Stomach smooth muscle (tissue), 2 donors: ENCODE data around the gene USP37.

Experiments used
- H3K27ac ChIP-seq: one replicate; pipeline ENCODE4 v1.7.0; 2013; ENCODE audit warnings: mild to moderate bottlenecking, low read length, inconsistent platforms
- H3K27me3 ChIP-seq, 2 donors: one replicate each; pipeline ENCODE4 v1.7.0; 2013; ENCODE audit warnings: low read length in 2 of 2; ENCODE audit not compliant: insufficient read depth in 2 of 2, control insufficient read depth in 1 of 2
- H3K36me3 ChIP-seq, 2 donors: one replicate each; pipeline ENCODE4 v1.7.0; 2013; ENCODE audit warnings: low read length in 2 of 2; ENCODE audit not compliant: control insufficient read depth in 2 of 2, insufficient read depth in 2 of 2
- H3K4me1 ChIP-seq: one replicate; pipeline ENCODE4 v1.7.0; 2013; ENCODE audit warnings: low read length; ENCODE audit not compliant: control insufficient read depth, insufficient read depth
- H3K4me3 ChIP-seq, 2 donors: one replicate each; pipeline ENCODE4 v1.7.0; 2013; ENCODE audit warnings: low read length in 2 of 2
- H3K9ac ChIP-seq, 2 donors: one replicate each; pipeline ENCODE4 v1.7.0; 2013; ENCODE audit warnings: low read length in 2 of 2, mild to moderate bottlenecking in 1 of 2
- H3K9me3 ChIP-seq, 2 donors: one replicate each; pipeline ENCODE4 v1.7.0; 2013; ENCODE audit warnings: low read length in 2 of 2; ENCODE audit not compliant: control insufficient read depth in 2 of 2
- donor health status: healthy.
- donor health status: Pancreatic carcinoma.

Gene USP37

DNA sequence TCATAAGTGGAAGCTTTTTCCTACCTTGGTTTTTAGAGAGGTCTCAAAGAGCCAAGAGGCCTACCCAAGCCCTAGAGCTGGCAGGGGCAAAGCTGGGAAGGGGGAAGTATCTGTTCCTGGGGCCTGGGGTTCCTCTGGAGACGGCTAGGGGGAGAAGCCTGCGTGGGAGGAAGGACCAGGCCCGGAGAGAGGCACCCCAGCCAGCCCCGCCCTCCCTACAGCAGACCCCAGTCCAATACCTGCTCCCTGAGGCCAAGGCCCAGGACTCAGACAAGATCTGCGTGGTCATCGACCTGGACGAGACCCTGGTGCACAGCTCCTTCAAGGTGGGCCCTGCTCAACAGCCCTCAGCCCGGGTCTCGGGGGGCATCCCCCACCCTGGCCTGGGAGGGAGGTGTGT is 166.3 kb downstream of the USP37 start:
- Histone ChIP-seq H3K9me3 (no peaks in the 10 kb centered on the region), H3K36me3 (peaks cover 16 to 21% of the 10 kb centered on the region in 2 donors), H3K9ac (peak overlapping the region in 1 of 2 donors; percentile 22), H3K27ac (peak overlapping the region; percentile 46), H3K4me1 (peaks cover 64% of the 10 kb centered on the region), H3K4me3 (peak overlapping the region in 1 of 2 donors; percentile 82), H3K27me3 (no peaks in the 10 kb centered on the region)

GRCh38 chr2:218400930-218401881 is 166.9 kb downstream of the USP37 start:
- Histone ChIP-seq H3K9me3 (no peaks in the 10 kb centered on the region), H3K4me3 (peak overlapping the region; percentile 67 to 82), H3K36me3 (peaks cover 16 to 21% of the 10 kb centered on the region in 2 donors), H3K4me1 (peaks cover 65% of the 10 kb centered on the region), H3K27me3 (no peaks in the 10 kb centered on the region), H3K27ac (peak overlapping the region; percentile 96), H3K9ac (peak overlapping the region; percentile 69 to 86)
